Thoracic aorta (tissue), 2 donors: ENCODE results near the gene PSMB2. TPM values are rescaled to one million over a fixed set of nuclear protein-coding genes. Genes with fewer than 3 reads are reported as not detected.
"Not testable (repeated sequence)": the region's sequence is repeated elsewhere in the genome, so short reads cannot be mapped to it uniquely, and the experiment has no call there.

Source experiments
- ATAC-seq: fragments of 150-250 bp; one replicate; pipeline ENCODE4 v1.8.0; 2017; ENCODE audit warnings: low read depth; ENCODE audit not compliant: insufficient number of reproducible peaks, low FRiP score
- DNase-seq: peaks from one replicate; pipeline ENCODE4 v3.0.0-alpha.2; 2020; ENCODE audit warnings: low spot score
- H3K27ac ChIP-seq, 2 donors: fragments of 200-600 bp; sonication (generic); 1 replicate in 1 of 2; 2 replicates in 1 of 2; pipeline ENCODE4 v1.5.1; 2016; ENCODE audit warnings: mild to moderate bottlenecking in 2 of 2, moderate library complexity in 2 of 2
- H3K27me3 ChIP-seq: fragments of 200-600 bp; sonication (generic); replicated peaks from 2 replicates; pipeline ENCODE4 v1.6.0; 2016; ENCODE audit warnings: mild to moderate bottlenecking; ENCODE audit not compliant: insufficient read depth
- H3K36me3 ChIP-seq: fragments of 200-600 bp; sonication (generic); one replicate; pipeline ENCODE4 v1.5.1; 2016
- H3K4me1 ChIP-seq, 2 donors: fragments of 200-600 bp; sonication (generic); 1 replicate in 1 of 2; 2 replicates in 1 of 2; pipeline versions ENCODE4 v1.5.1 to v1.6.0; 2016; ENCODE audit warnings: low read depth in 2 of 2, mild to moderate bottlenecking in 1 of 2; ENCODE audit not compliant: control insufficient read depth in 1 of 2
- H3K4me3 ChIP-seq: fragments of 200-600 bp; sonication (generic); 2 replicates; pipeline ENCODE4 v1.5.1; 2016; ENCODE audit warnings: mild to moderate bottlenecking
- H3K9me3 ChIP-seq: fragments of 200-600 bp; sonication (generic); 2 replicates; pipeline ENCODE4 v1.5.1; 2016
- total RNA-seq, 2 donors: library from RNA; depleted of rRNA; stranded (reverse); fragments of >200 nt; gene quantifications; one replicate each; pipeline versions ENCODE4 v1.1.0 to v1.2.3, GENCODE V29; 2016
- TF ChIP-seq, protein P1 (sequence below): fragments of 200-600 bp; sonication (generic); IDR thresholded peaks from one replicate; pipeline ENCODE4 v1.5.1; 2019; ENCODE audit warnings: antibody characterized with exemption

PSMB2 gene
- total RNA-seq, 2 donors from 2014 or later = 32.4 to 39.6 TPM

DNA sequence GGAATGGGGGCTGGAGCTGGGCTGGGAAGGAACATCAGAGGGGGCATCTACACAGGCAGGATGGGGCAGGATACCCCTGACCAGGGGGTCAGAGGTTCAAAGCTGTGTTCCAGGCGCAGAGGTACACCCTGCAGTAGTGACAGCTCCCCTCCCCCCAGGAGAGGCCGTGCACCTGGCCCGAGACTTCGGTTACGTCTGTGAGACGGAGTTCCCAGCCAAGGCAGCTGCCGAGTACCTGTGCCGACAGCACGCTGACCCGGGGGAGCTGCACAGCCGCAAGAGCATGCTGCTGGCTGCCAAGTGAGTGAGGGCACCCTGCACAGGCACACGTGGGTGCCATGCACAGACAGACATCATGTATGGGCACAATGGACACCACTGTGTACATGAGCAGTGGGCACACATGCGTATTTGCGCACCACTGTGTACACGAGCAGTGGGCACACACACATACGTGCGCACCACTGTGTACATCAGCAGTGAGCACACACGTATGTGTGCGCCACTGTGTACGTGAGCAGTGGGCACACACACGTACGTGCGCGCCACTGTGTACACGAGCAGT, 50.8 kb downstream of the PSMB2 start:
- H3K27me3 ChIP-seq = no peaks in the 10 kb centered on the region
- DNase-seq (no peak), ATAC-seq (no peak)
- no peaks in the 10 kb centered on the region for H3K9me3 ChIP-seq
- H3K4me3 ChIP-seq = no peak overlapping the region
- H3K27ac ChIP-seq = no peak overlapping the region
- TF ChIP-seq, protein P1, sequence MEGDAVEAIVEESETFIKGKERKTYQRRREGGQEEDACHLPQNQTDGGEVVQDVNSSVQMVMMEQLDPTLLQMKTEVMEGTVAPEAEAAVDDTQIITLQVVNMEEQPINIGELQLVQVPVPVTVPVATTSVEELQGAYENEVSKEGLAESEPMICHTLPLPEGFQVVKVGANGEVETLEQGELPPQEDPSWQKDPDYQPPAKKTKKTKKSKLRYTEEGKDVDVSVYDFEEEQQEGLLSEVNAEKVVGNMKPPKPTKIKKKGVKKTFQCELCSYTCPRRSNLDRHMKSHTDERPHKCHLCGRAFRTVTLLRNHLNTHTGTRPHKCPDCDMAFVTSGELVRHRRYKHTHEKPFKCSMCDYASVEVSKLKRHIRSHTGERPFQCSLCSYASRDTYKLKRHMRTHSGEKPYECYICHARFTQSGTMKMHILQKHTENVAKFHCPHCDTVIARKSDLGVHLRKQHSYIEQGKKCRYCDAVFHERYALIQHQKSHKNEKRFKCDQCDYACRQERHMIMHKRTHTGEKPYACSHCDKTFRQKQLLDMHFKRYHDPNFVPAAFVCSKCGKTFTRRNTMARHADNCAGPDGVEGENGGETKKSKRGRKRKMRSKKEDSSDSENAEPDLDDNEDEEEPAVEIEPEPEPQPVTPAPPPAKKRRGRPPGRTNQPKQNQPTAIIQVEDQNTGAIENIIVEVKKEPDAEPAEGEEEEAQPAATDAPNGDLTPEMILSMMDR = no peak
- no peaks in the 10 kb centered on the region for H3K36me3 ChIP-seq
- no peaks in the 10 kb centered on the region for H3K4me1 ChIP-seq

DNA sequence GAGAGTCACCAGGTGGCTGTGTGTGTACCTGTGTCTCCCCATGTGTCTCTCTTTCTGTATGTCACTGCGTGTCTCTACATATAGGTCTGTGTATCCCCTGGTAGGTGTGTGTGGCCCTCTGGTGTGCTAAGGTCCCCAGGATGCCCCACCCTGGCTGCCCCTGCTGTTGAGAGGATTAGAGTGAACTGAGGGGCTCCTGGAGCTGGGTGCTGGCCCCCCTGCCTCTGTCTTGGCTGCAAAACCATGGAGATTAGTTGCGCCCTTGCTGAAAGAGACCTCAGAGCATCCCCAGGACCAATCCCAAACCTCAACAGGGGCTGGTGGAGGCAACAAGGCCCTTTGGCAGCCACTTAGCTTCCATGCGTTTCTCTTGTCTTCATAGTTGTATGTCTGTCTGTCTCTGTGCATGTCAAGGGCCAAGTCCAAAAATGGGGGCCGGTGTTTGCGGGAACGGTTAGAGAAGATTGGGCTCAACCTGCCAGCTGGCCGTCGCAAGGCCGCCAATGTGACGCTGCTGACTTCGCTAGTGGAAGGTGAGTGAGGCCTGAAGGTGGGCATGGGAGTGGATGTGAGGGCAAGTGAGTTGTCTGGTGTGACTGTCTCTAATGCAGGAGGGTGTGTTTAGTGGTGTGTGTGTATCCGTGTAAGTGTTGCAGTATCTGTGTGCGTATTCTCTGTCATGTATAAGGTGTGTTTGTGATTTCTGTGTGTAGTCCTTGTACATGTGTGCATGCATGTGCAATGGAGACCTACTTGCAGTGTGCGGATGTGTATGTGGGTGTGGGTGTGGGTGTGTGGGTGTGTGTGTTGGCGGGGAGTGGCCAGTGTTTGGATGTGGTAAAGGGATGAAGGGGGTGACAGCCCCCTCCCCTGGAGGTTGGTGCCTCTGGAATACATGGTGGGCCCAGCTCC, 51.6 kb downstream of the PSMB2 start:
- H3K36me3 ChIP-seq = no peaks in the 10 kb centered on the region
- no peak for ATAC-seq
- H3K9me3 ChIP-seq = no peaks in the 10 kb centered on the region
- DNase-seq = no peak
- H3K4me1 ChIP-seq = no peaks in the 10 kb centered on the region
- no peaks in the 10 kb centered on the region for H3K27me3 ChIP-seq
- TF ChIP-seq, protein P1 = no peak
- H3K4me3 ChIP-seq = no peak overlapping the region
- H3K27ac ChIP-seq = no peak overlapping the region

DNA sequence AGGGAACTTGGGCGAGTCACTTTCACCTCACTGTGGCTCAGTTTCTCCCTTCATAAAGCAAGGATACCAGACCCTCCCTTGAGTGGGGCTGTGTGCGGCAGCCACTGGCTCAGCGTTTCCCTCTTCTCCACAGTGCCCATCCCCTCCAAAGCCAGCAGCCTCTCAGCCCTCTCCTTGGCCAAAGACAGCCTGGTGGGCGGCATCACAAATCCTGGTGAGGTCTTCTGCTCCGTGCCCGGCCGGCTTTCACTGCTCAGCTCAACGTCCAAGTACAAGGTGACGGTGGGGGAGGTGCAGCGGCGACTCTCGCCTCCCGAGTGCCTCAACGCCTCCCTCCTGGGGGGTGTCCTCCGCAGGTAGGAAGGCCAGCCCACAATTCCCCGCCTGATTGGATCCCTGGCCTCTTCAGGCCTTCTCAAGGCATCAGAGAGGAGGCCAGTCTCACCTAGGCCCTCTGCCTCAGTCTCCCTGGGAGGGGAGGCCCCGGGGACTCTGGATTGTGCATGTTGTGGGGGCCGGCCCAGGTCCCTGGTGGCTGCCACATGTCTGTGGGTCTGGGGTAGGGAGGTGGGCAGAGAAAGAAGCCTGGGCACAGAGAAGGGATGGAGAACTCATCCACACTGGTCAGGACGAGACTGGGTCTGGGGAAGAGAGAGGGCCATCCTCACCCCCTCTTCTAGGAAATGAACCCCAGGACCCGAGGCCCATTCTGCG, 53.0 kb downstream of the PSMB2 start:
- no peaks in the 10 kb centered on the region for H3K9me3 ChIP-seq
- ATAC-seq = no peak
- H3K4me1 ChIP-seq = no peaks in the 10 kb centered on the region

DNA sequence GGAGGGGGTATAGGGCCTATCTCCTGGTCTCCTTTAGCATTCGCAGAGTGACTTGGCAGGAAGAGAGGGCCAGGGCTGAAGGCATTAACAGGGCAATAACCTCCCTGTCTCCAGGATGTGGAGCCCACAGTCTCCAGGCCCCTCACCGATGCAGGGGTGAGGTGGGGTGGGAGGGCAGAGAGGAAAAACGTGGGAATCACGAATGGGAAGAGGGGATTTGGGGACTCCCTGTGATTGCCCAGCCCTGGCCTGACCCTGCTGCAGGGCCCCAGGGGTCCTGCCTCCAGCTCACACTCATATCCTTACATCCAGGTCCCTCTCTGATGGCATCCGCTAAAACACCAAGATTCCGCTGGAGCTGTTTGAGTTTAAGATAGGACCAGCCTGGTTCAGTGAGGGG, 53.6 kb downstream of the PSMB2 start:
- ATAC-seq (no peak), DNase-seq (no peak)
- Histone ChIP-seq H3K4me3 (no peak overlapping the region), H3K9me3 (no peaks in the 10 kb centered on the region), H3K36me3 (no peaks in the 10 kb centered on the region), H3K27me3 (no peaks in the 10 kb centered on the region), H3K4me1 (no peaks in the 10 kb centered on the region), H3K27ac (no peak overlapping the region)
- TF ChIP-seq, protein P1 = no peak

More for the DNA sequence above, 53.0 kb downstream of the PSMB2 start:
- Histone ChIP-seq H3K27me3 (no peaks in the 10 kb centered on the region), H3K27ac (no peak overlapping the region), H3K4me3 (no peak overlapping the region), H3K36me3 (no peaks in the 10 kb centered on the region)
- no peak for DNase-seq
- TF ChIP-seq, protein P1 = no peak

DNA sequence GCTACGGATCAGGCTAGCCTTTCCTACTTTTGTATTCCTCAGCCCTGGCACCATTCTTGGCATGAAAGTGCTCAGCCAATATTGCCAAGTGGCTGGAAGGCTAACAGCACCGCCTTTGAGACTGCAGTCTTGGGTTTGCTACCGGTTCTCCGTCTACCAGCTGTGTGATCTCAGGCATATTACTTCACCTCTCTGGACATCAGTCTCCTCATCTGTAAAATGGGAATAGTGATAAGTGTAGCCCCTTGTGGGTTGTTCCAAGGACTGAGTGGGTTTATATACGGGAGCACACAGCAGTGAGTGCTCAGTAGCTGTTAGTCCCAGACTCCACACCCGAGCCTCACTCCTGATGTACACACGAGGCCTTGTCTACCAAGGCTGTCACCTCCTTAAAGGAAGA, 54.5 kb downstream of the PSMB2 start:
- DNase-seq (no peak), ATAC-seq (no peak)
- TF ChIP-seq, protein P1 = no peak
- Histone ChIP-seq H3K9me3 (no peaks in the 10 kb centered on the region), H3K27me3 (no peaks in the 10 kb centered on the region), H3K4me3 (no peak overlapping the region), H3K4me1 (no peaks in the 10 kb centered on the region), H3K27ac (no peak overlapping the region), H3K36me3 (no peaks in the 10 kb centered on the region)

DNA sequence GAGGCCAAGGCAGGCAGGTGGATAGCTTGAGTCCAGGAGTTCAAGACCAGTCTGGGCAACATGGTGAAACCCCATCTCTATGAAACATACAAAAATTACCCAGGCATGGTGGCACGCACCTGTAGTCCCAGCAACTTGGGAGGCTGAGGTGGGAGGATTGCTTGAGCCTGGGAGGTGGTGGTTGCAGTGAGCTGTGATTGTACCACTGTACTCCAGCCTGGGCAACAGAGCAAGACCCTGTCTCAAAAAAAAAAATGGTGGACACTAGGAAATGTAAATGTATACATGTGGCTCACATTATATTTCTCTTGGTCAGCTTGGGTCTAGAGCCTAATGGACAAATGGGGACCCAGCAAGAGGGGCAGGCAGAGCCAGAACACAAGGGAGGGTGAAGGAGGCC, 55.5 kb downstream of the PSMB2 start:
- not testable (repeated sequence) for ATAC-seq, H3K36me3 ChIP-seq, DNase-seq, H3K4me1 ChIP-seq, H3K4me3 ChIP-seq, H3K9me3 ChIP-seq, H3K27ac ChIP-seq, H3K27me3 ChIP-seq
